Transverse colon (tissue), 4 donors: ENCODE results near the gene SP140. TPM values are rescaled to one million over a fixed set of nuclear protein-coding genes. Genes with fewer than 3 reads are reported as not detected.
"Not testable (repeated sequence)": the region's sequence is repeated elsewhere in the genome, so short reads cannot be mapped to it uniquely, and the experiment has no call there.

Experiments
- DNase-seq: peaks from one replicate; pipeline ENCODE4 v3.0.0-alpha.2; 2019
- H3K27ac ChIP-seq, 4 donors: fragments of 200-600 bp; sonication (generic); 2 replicates each; pipeline ENCODE4 v1.5.1; 2016 to 2018; ENCODE audit warnings: inconsistent platforms in 4 of 4
- H3K27me3 ChIP-seq: fragments of 200-600 bp; sonication (generic); 2 replicates; pipeline ENCODE4 v1.5.1; 2017; ENCODE audit warnings: inconsistent platforms
- H3K36me3 ChIP-seq, 4 donors: fragments of 200-600 bp; sonication (generic); 2 replicates each; pipeline ENCODE4 v1.5.1; 2017 to 2019; ENCODE audit warnings: inconsistent platforms in 4 of 4
- H3K4me1 ChIP-seq, 4 donors: fragments of 200-600 bp; sonication (generic); 2 replicates each; pipeline ENCODE4 v1.5.1; 2017 to 2020; ENCODE audit warnings: inconsistent platforms in 4 of 4
- H3K4me3 ChIP-seq, 4 donors: fragments of 200-600 bp; sonication (generic); 1 replicate in 1 of 4; 2 replicates in 3 of 4; pipeline versions ENCODE4 v1.5.1 to v1.6.1; 2017 to 2019; ENCODE audit warnings: inconsistent platforms in 4 of 4
- H3K9me3 ChIP-seq, 2 donors: fragments of 200-600 bp; sonication (generic); 2 replicates each; pipeline ENCODE4 v1.5.1; 2017 to 2019; ENCODE audit warnings: inconsistent platforms in 2 of 2
- CTCF ChIP-seq, 5 experiments: fragments of 200-600 bp in 3 of 5; fragments of 450-650 bp in 2 of 5; sonication (generic) in 3 of 5; IDR thresholded peaks; 1 replicate in 2 of 5; 2 replicates in 3 of 5; pipeline ENCODE4 v1.5.1; 2016 to 2017; ENCODE audit warnings: antibody characterized with exemption in 5 of 5, inconsistent platforms in 3 of 5, mild to moderate bottlenecking in 2 of 5, moderate library complexity in 1 of 5
- EP300 ChIP-seq: sonication (generic); formaldehyde crosslinking; IDR thresholded peaks from one replicate; pipeline ENCODE4 v1.6.1; 2017; ENCODE audit warnings: antibody characterized with exemption, low read depth
- POLR2A ChIP-seq: fragments of 450-650 bp; IDR thresholded peaks from one replicate; pipeline ENCODE4 v1.6.1; 2016; ENCODE audit warnings: antibody characterized with exemption, mild to moderate bottlenecking, moderate library complexity
- POLR2AphosphoS5 ChIP-seq, 3 donors: sonication (generic); formaldehyde crosslinking; IDR thresholded peaks; one replicate each; pipeline ENCODE4 v1.6.1; 2016; ENCODE audit warnings: antibody characterized with exemption in 3 of 3
- WGBS, 2 donors: methylation state at CpG; one replicate each; pipeline ENCODE4 v1.1.5; 2018; ENCODE audit warnings: low coverage in 1 of 2; 5-methylcytosine and 5-hydroxymethylcytosine counted together
- in situ Hi-C, 4 donors: fragments of 200-750 bp; cut with MboI; loops; one replicate each; pipeline versions ENCODE4 v1.15.0 to v1.15.1; 2017; ENCODE audit warnings: low sequenced_read_pairs in 3 of 4, low pct_ligation_motif_present in 1 of 4, low pct_unique_long_range_greater_than_20kb in 1 of 4
- intact Hi-C: fragments of 100-400 bp; cut with DNase I; formaldehyde crosslinking; loops from one replicate; pipeline ENCODE4 v1.15.1; 2023; ENCODE audit warnings: low total_unique reads
- total RNA-seq, 4 donors: library from RNA; depleted of rRNA; stranded (reverse); fragments of >200 nt; gene quantifications; one replicate each; pipeline ENCODE4 v1.1.0, GENCODE V29; 2016

Gene SP140
- total RNA-seq, 4 donors from 2014 or later, result 2.6 to 12.7 (median 7.3) TPM

DNA sequence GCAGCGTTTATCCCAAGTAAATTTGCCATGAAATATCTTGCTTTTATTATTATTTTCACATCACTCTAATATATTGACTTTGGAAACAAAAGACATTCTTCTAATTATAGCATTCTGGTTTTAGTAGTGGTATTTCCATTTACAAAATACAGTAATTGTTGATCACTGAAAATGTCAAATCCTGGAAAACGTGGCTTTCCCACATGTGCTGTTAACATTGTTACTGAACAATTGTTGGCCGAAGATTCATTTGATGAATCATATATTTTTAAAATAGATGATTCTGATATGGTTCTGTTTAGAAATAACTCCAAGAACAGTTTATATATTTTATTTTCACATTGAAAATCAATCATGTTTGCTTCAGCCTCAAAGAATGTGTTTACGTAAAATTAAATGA, 32.9 kb downstream of the SP140 start:
- Histone ChIP-seq H3K4me3 (no peak overlapping the region), H3K4me1 (no peaks in the 10 kb centered on the region), H3K9me3 (no peaks in the 10 kb centered on the region), H3K27me3 (no peaks in the 10 kb centered on the region), H3K36me3 (no peaks in the 10 kb centered on the region), H3K27ac (no peak overlapping the region)
- whole genome bisulfite sequencing, 2 donors, result 62 to 74% methylated on average over 4 of the region's 4 CpGs
- in situ Hi-C loops, result no loop called here
- intact Hi-C loops, result no loop called here
- DNase-seq, result no peak
- TF ChIP-seq EP300 (no peak), POLR2AphosphoS5 (IDR thresholded peaks at IDR 0.05) (no peak)

DNA sequence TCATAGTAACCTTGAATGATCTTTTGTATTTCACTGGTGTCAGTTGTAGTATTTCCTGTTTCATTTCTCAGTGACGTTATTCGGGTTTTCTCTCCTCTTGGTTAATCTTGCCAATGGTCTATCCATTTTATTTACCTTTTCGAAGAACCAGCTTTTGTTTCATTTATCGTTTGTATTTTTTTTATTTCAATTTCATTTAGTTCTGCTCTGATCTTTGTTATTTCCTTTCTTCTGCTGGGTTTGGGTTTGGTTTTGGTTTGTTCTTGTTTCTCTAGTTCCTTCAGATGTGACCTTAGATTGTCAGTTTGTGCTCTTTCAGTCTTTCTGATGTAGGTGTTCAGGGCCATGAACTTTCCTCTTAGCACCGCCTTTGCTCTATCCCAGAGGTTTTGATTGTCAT, 36.7 kb downstream of the SP140 start:
- Histone ChIP-seq H3K36me3 (no peaks in the 10 kb centered on the region), H3K4me3 (no peak overlapping the region), H3K27ac (no peak overlapping the region), H3K27me3 (no peaks in the 10 kb centered on the region), H3K9me3 (no peaks in the 10 kb centered on the region), H3K4me1 (no peaks in the 10 kb centered on the region)
- in situ Hi-C loops, result no loop called here
- intact Hi-C loops, result no loop called here
- 65 to 79% methylated on average over 5 of the region's 5 CpGs for WGBS, 2 donors
- no peak for DNase-seq
- TF ChIP-seq EP300 (no peak), CTCF (IDR thresholded peaks at IDR 0.05) (no peak), POLR2A (no peak), POLR2AphosphoS5 (IDR thresholded peaks at IDR 0.05) (no peak)

GRCh38 chr2:230264945-230265344, 39.4 kb downstream of the SP140 start:
- peak; percentile 24 for DNase-seq
- in situ Hi-C loops, H3K27ac ChIP-seq, H3K4me3 ChIP-seq, H3K9me3 ChIP-seq, intact Hi-C loops, H3K4me1 ChIP-seq, H3K36me3 ChIP-seq, H3K27me3 ChIP-seq: not testable (repeated sequence)
- WGBS, 2 donors, result 0 to 45% methylated on average over 1 to 4 of the region's 4 CpGs

- H3K9me3 ChIP-seq, result no peaks in the 10 kb centered on the region
- H3K27me3 ChIP-seq, result no peaks in the 10 kb centered on the region
- H3K4me3 ChIP-seq, result no peak overlapping the region
- in situ Hi-C loops, result no loop called here
- 80% methylated on average over 4 of the region's 4 CpGs; no CpG with 5 or more reads in 1 of the 2 donors for WGBS, 2 donors
- DNase-seq, result no peak
- TF ChIP-seq POLR2AphosphoS5 (IDR thresholded peaks at IDR 0.05), result no peak
- TF ChIP-seq CTCF (IDR thresholded peaks at IDR 0.05), result no peak
- no peak for TF ChIP-seq EP300
- no peak for TF ChIP-seq POLR2A
- no peaks in the 10 kb centered on the region for H3K36me3 ChIP-seq
- intact Hi-C loops, result no loop called here
- no peak overlapping the region for H3K27ac ChIP-seq
- no peaks in the 10 kb centered on the region for H3K4me1 ChIP-seq
Observed at GRCh38 chr2:230266638-230267037, 41.1 kb downstream of the SP140 start.

DNA sequence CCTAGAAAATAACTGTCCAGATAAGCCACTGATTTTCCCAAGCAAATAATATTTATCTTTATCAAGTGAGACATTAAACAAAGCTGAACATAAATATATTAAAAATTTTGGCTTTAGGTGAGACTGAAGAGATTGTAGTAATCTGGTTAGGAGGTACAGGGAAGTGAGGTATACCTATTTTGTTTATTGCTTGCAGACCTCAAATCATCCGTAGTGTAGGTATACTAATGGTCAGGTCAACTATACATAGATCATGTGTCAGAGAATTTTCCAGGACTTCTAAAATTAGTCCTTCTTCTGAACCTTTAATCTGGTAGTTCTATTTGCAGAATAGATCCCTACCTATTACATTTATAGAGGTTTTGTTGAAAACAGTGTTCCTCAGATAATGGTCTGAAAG, 41.5 kb downstream of the SP140 start:
- H3K4me3 ChIP-seq, result no peak overlapping the region
- H3K4me1 ChIP-seq, result no peaks in the 10 kb centered on the region
- in situ Hi-C loops (no loop called here), intact Hi-C loops (no loop called here)
- no peak for DNase-seq
- H3K27ac ChIP-seq, result no peak overlapping the region
- H3K27me3 ChIP-seq, result no peaks in the 10 kb centered on the region
- no peaks in the 10 kb centered on the region for H3K36me3 ChIP-seq
- 81 to 100% methylated on average over 1 of the region's 1 CpG for WGBS, 2 donors
- H3K9me3 ChIP-seq, result no peaks in the 10 kb centered on the region
- TF ChIP-seq POLR2AphosphoS5 (IDR thresholded peaks at IDR 0.05), result no peak
- no peak for TF ChIP-seq CTCF (IDR thresholded peaks at IDR 0.05)
- no peak for TF ChIP-seq EP300
- TF ChIP-seq POLR2A, result no peak
